ENCODE data around the gene SPATA12. TPM values are rescaled to one million over a fixed set of nuclear protein-coding genes. Genes with fewer than 3 reads are reported as not detected.

Gene SPATA12, protein sequence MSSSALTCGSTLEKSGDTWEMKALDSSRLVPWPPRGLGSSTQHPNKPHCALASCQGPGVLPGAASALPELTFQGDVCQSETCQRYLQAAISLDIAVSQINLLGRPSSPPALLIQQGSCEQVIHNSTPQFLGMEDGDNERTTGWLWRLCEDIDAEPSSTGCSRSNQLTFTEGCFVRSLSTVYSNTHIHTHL
- total RNA-seq (2014; rRNA removed) = 0.11 and 0.32 TPM in 2 replicates
- polyA plus RNA-seq (2012) = 0.07 TPM

DNA sequence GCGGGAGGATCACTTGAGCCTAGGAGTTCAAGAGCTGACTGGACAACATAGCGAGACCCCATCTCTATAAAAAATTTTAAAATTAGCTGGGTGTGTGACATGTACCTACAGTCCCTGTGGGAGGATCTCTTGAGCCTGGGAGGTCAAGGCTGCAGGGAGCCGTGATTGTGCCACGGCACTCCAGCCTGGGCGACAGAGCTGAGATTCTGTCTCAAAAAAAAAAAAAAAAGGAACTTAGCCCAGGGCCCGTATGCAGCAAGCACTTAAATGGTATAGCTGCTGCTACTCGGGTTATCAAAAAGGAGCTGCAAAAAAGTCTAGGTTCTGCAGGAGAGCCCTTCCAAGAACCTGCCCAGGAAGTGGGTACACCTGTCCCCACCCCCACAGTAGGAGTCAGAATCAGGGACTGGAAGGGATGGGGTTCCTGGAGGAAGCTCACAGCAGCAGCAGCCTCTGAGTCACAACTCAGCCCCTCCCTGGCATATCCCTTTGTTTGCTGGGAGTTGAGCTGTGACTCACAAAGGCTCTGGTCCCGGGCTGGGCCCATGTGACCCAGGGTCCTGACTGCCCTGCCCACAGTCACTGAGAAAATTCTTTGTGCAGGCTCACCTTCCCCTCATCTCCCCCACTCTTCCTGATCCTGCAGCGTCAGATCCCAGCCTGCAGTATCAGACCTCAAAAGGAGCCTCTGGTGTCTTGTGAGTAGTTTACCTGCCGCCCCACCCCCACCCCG, at the start of gene SPATA12:
TSS of gene SPATA12 (plus strand) at position 576 of the 733 bp plus-strand sequence. CDS start 13,031 bp downstream, outside the sequence.
- peak; percentile 90 for DNase-seq (ENCODE audit: low read depth)

GRCh38 chr3:57011022-57011421, 49.4 kb upstream of the SPATA12 start:
- no peak for DNase-seq (ENCODE audit: low read depth)

DNA sequence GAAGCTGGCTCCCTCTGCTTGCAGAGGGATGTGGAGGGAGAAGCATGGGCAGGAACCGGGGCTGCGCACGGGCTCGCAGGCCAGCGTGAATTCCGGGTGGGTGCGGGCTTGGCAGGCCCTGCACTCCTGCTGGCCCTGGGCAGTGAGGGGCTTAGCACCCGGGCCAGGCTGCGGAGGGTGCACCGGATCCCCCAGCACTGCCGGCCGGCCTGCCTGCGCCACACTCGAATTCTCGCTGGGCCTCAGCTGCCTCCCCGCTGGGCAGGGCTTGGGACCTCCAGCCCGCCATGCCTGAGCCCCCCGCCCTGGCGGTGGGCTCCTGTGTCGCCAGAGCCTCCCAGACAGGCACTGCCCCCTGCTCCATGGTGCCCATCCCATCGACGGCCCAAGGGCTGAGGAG, 47.6 kb upstream of the SPATA12 start:
- DNase-seq (ENCODE audit: low read depth) = no peak

DNA sequence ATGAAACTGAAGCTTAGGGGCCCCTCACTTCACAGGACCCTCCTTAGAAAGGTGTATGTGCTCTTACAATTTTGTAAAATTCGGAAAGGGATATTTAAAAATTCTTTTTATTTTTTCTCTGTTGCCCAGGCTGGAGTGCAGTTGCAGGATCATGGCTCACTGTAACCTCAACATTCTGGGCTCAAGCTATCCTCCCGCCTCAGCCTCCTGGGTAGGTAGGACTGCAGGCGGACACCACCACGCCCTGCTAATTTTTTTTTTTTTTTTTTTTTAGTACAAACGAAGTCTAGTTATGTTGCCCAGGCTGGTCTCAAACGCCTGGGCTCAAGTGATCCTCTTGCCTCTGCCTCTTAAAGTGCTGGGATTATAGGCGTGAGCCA, 45.1 kb upstream of the SPATA12 start:
- DNase-seq (ENCODE audit: low read depth) = no peak

DNA sequence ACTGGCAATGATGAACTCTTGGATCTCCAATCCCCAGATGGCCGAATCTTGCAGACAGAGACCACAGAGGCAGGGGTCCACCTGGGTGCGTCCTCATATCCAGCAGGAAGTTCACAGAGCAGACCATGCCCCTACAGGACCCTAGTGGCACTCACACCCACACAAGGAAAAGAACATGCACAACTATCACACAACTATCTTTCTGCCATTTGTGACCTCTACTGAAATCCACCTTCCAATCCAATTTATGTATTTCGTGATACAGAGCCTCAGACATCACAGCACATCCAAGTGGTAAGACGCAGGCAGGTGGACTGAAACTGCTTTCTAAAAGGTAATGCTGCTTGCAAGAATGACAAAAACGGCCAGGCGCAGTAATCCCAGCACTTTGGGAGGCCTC, 44.6 kb upstream of the SPATA12 start:
- DNase-seq (ENCODE audit: low read depth) = no peak

DNA sequence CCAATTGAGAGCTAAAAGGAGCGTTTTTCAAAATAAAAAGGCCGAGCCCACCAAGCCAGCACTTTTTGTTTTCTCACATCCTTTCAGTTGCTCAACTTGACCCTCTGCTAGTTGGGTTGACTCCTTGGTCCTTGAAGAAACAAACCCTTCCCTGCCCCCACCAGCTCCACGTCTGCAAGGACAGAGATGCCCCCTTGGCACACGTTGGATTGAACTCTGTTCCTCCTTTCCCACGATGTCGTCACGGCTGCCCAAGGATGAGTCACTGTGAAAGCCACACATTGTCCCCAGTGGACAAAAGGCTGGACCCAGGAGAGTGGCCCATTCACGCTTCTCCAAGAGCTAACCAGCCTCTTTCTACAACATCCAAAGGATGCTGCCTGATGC, 43.0 kb upstream of the SPATA12 start:
- peak; percentile 32 for DNase-seq (ENCODE audit: low read depth)

DNA sequence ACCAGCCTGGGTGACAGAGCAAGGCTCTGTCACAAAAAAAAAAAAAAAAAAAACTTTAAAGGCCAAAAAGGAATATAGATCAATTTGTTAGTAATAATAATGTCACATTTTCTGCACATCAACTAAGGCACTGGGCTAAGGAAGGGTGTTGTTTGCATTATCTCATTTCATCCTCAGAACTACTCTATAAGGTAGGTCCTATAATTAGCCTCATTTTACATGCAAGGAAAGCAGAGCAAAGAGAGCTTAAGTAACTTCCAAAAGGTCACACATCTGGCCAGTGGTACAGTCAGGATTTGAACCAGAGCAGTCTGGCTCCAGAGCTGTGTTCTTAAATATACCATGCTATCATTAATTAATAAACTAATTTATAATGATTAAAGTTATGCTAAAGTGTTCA, 42.2 kb upstream of the SPATA12 start:
- no peak for DNase-seq (ENCODE audit: low read depth)

- no peak for DNase-seq (ENCODE audit: low read depth)
Observed at GRCh38 chr3:57019057-57019456, 41.4 kb upstream of the SPATA12 start.

- DNase-seq (ENCODE audit: low read depth) = no peak
Observed at GRCh38 chr3:57025237-57025636, 35.2 kb upstream of the SPATA12 start.

GRCh38 chr3:57026944-57027343, 33.5 kb upstream of the SPATA12 start:
- peak; percentile 46 for DNase-seq (ENCODE audit: low read depth)

- no peak for DNase-seq (ENCODE audit: low read depth)
Observed at GRCh38 chr3:57029383-57029782, 31.1 kb upstream of the SPATA12 start.

- DNase-seq (ENCODE audit: low read depth) = no peak
Observed at GRCh38 chr3:57029924-57030323, 30.5 kb upstream of the SPATA12 start.

GRCh38 chr3:57030721-57031120, 29.7 kb upstream of the SPATA12 start:
- DNase-seq (ENCODE audit: low read depth) = no peak

GRCh38 chr3:57031631-57032541, 28.6 kb upstream of the SPATA12 start:
- DNase-seq (ENCODE audit: low read depth) = no peak

DNA sequence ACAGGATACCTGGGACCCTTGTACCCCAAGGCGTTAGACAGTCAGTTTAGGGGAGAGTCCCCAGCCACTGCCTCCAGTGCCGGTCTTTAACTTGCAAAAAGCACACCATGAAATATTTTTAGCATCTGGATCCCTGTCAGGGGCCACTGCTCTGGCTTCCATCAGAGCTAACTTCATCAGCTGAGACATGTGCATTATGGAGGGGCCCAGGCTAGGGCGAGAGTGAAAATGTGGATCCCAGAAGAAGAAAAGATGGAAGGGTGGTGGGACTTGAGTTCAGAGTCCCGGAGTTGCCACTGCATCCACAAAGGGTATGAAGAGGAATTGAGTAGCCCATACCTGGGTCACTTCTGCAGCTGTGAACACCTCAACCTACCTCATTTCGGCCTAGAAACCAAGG, 23.5 kb upstream of the SPATA12 start:
- DNase-seq (ENCODE audit: low read depth) = no peak

DNA sequence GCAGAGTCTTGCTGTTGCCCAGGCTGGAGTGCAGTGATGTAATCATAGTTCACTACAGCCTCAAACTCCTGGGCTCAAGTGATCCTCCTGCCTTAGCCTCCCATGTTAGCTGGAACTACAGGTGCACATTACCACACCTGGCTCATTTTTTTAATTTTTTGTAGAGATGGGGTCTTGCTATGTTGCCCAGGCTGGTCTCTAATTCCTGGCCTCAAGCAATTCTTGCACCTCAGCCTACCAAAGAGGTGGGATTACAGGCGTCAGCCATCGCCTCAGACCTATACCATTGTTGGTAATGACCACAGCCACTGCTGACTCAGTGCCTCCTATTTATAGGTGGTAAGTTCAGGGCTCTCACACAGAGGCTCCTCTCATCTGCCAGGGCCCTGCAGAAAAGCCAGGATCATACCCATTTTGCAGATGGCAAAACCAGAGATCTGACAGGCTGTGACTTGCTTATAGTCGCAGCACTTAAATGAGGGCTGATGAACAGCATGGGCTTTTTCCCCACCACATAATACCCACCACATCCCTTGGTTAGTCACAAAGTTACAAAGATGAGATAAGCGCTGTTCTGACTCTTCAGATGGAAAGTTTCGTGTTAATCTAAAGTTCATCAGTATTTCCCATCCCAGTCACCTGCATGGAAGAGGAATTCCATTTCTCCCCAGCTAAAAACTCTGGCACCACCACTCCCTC, 21.8 kb upstream of the SPATA12 start:
- no peak for DNase-seq (ENCODE audit: low read depth)

DNA sequence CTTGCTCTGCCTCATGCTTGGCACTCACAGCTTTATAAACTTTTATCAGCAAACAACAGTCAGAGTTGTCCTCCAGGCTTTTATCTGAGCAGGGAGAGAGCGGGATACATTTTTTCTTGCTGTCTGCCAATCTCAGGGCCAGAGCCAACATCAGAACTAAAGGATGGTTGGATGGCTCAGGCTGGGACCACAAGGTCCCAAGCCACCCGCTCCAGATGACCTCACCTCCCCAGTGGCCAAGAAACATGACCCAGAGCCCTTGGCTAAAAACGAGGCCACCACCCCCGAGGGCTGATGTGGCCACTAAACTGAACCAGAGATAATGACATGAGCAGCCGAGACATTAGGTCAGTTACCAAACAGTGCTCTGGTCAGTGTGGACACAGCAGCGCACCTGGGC, 18.8 kb upstream of the SPATA12 start:
- no peak for DNase-seq (ENCODE audit: low read depth)

DNA sequence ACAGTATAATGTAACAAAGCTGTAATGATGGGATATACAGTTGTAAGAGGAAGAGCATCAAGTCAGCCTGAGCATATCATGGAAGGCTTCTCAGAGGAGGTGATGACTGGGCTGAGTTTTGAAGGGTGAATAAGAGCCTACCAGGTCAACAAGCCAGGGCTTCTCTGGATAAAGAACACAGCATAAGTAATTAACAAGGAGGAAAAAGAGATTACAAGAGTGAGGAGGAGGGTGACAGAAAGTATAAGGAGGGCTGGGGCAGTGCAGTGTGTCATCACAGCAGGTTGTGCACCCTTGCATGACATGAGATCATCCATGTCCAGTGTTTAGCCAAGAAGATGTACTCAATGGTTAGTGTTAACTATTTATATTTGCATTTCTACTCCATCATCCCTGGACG, 16.9 kb upstream of the SPATA12 start:
- no peak for DNase-seq (ENCODE audit: low read depth)

DNA sequence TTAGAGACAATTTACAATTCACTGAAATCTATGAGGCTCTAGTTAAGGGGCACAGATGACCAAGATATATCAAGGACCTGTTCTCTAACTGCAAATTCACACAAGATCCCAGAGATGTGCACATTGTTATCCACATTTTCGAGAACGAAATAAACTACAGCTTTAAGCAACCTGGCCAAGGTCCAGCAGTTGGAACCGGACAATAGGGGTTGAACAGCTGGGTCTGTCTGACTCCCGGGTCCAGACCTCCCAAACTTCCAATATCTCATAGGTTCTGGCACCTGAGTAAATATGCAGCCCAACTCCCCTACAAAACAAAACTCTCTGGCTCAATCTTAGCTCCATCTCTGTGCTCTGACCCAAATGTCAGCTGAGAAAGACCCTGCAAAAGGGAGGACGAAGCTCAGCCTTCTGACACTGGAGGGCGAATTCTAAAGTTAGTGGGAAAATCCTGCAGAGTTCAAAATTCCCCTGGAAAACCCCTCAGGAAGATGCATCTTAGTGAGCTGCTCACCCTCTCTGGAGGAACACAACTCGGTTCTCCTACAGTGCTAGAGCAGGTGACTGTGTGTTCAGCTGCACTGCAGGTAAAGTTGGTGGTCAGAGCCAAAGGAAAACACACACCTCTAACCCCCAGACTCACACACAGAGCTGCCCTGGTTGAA, 14.2 kb upstream of the SPATA12 start:
- DNase-seq (ENCODE audit: low read depth) = no peak

DNA sequence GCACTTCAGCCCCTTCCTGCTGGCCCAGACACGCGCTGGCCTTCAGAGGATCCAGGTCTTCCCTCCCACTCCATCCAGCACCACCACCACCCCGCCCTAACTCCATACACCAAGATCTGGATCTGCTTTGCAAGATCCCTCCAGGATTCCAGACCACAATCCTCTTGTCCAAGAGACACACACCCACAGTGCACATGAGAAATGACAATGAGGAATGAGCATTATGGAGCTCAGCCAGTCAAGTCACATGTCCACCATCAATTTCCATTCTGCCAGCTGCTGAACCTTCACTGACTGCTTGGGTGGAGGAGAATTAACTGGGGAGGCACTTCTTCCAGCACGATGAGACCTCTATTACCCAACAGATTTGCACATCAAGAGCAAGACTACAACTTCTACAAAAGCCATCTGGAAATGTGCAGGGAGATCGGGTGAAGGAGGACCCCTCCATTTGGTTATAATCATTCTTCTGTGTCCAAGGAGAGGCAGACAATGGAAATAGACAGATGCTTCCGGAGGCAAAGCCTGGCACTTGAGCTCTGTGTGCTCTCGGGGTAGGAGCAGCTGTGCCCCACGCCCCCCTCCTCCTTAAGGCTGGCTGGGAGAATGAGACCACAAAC, 12.3 kb upstream of the SPATA12 start:
- DNase-seq (ENCODE audit: low read depth) = peak; percentile 63

- no peak for DNase-seq (ENCODE audit: low read depth)
Observed at GRCh38 chr3:57048728-57049127, 11.7 kb upstream of the SPATA12 start.

Measured in LHCN-M2 (cell line).